PC-3 (cell line): Measurements from ENCODE around the gene PRKCE. TPM values are rescaled to one million over a fixed set of nuclear protein-coding genes. Genes with fewer than 3 reads are reported as not detected.

Source experiments
- ATAC-seq: fragments of 200-7000 bp; cut with Tn5 transposase; 2 replicates; pipeline ENCODE4 v1.9.1; 2020; ENCODE audit warnings: mild to moderate bottlenecking, moderate library complexity
- BruUV-seq: library from RNA; stranded (reverse); fragments of 400-500 nt; replicated peaks from 2 replicates; lab custom pipeline; 2021; lab: Mats Ljungman, UMichigan
- CTCF ChIA-PET: fragments of 300-600 bp; sonication (Branson Sonifier 250); formaldehyde crosslinking; loops from one replicate; lab custom pipeline; 2022; ENCODE audit warnings: antibody characterized with exemption; lab: Charles Lee
- POLR2A ChIA-PET: fragments of 300-600 bp; sonication (Branson Sonifier 250); formaldehyde crosslinking; loops from one replicate; lab custom pipeline; 2022; ENCODE audit warnings: antibody characterized with exemption; ENCODE audit not compliant: unreplicated experiment; lab: Charles Lee
- DNase-seq: peaks from one replicate; pipeline ENCODE4 v3.0.0-alpha.2; 2015
- H2AFZ ChIP-seq: fragments of 300-600 bp; sonication (generic); 2 replicates; pipeline ENCODE4 v1.6.0; 2016; ENCODE audit warnings: antibody characterized with exemption, low read length
- H3F3A ChIP-seq: fragments of 300-600 bp; sonication (generic); one replicate; pipeline ENCODE4 v1.6.0; 2017; ENCODE audit warnings: antibody characterized with exemption, low read length, control low read depth, mild to moderate bottlenecking; ENCODE audit not compliant: unreplicated experiment
- H3K27ac ChIP-seq: fragments of 300-600 bp; sonication (generic); 2 replicates; pipeline ENCODE4 v1.5.1; 2016; ENCODE audit warnings: mild to moderate bottlenecking, low read length
- H3K27me3 ChIP-seq: fragments of 300-600 bp; sonication (generic); 2 replicates; pipeline ENCODE4 v1.6.1; 2016; ENCODE audit warnings: low read length, mixed read lengths
- H3K36me3 ChIP-seq: fragments of 300-600 bp; sonication (generic); 2 replicates; pipeline ENCODE4 v1.6.1; 2016; ENCODE audit warnings: low read depth, mixed run types, low read length, mixed read lengths
- H3K4me1 ChIP-seq: fragments of 300-600 bp; sonication (generic); 2 replicates; pipeline ENCODE4 v1.5.1; 2016; ENCODE audit warnings: low read length; ENCODE audit not compliant: insufficient read depth
- H3K4me2 ChIP-seq: fragments of 300-600 bp; sonication (generic); 2 replicates; pipeline ENCODE4 v1.6.0; 2016; ENCODE audit warnings: low read length
- H3K4me3 ChIP-seq: fragments of 300-600 bp; sonication (generic); 2 replicates; pipeline ENCODE4 v1.5.1; 2016; ENCODE audit warnings: mild to moderate bottlenecking, low read length, mixed read lengths
- H3K79me2 ChIP-seq: fragments of 300-600 bp; sonication (generic); 2 replicates; pipeline ENCODE4 v1.6.1; 2017; ENCODE audit warnings: low read length, mixed read lengths
- H3K9ac ChIP-seq: fragments of 300-600 bp; sonication (generic); 2 replicates; pipeline ENCODE4 v1.6.0; 2016; ENCODE audit warnings: mild to moderate bottlenecking, low read length
- H3K9me2 ChIP-seq: fragments of 300-600 bp; sonication (generic); replicated peaks from 2 replicates; pipeline ENCODE4 v1.6.1; 2016; ENCODE audit warnings: mixed run types, low read length, mixed read lengths
- H3K9me3 ChIP-seq: fragments of 300-600 bp; sonication (generic); 2 replicates; pipeline ENCODE4 v1.6.1; 2016; ENCODE audit warnings: low read length, mixed read lengths
- H4K20me1 ChIP-seq: fragments of 300-600 bp; sonication (generic); 2 replicates; pipeline ENCODE4 v1.6.1; 2016; ENCODE audit warnings: low read length, mixed read lengths
- CTCF ChIP-seq: fragments of 300-600 bp; sonication (generic); conservative IDR thresholded peaks from 2 replicates; pipeline ENCODE4 v1.5.1; 2017; ENCODE audit warnings: antibody characterized with exemption, low read depth, mild to moderate bottlenecking, low read length
- EZH2 ChIP-seq: fragments of 300-600 bp; sonication (generic); IDR thresholded peaks from one replicate; pipeline ENCODE4 v1.6.1; 2017; ENCODE audit warnings: antibody characterized with exemption, mild to moderate bottlenecking, low read length; ENCODE audit not compliant: unreplicated experiment
- EZH2phosphoT487 ChIP-seq: fragments of 300-600 bp; sonication (generic); IDR thresholded peaks from 2 replicates; pipeline ENCODE4 v1.6.1; 2018; ENCODE audit warnings: mild to moderate bottlenecking, antibody characterized with exemption, low read length, borderline replicate concordance
- intact Hi-C: fragments of 100-400 bp; cut with micrococcal nuclease; formaldehyde crosslinking; loops from 2 replicates; pipeline ENCODE4 v1.9.0; 2023
- total RNA-seq: library from RNA; depleted of rRNA; stranded (reverse); fragments of >200 nt; gene quantifications from 2 replicates; pipeline ENCODE4 v1.2.3, GENCODE V29; 2014

Gene PRKCE
- total RNA-seq, 1 experiment from 2014 or later, result 7.0 TPM

GRCh38 chr2:46207591-46207990 lies 556.1 kb downstream of the PRKCE start:
- H3K36me3 ChIP-seq, result no peaks in the 10 kb centered on the region
- no peaks in the 10 kb centered on the region for H3F3A ChIP-seq
- H3K9me2 ChIP-seq, result no peaks in the 10 kb centered on the region
- no peaks in the 10 kb centered on the region for H3K9me3 ChIP-seq
- BruUV-seq, result no TSS peak
- no peak overlapping the region for H3K4me2 ChIP-seq
- H3K4me3 ChIP-seq, result no peak overlapping the region
- ChIA-PET POLR2A (no interaction called here), CTCF (no interaction called here)
- no peak for DNase-seq
- H3K4me1 ChIP-seq, result no peaks in the 10 kb centered on the region
- intact Hi-C loops, result no loop called here
- no peaks in the 10 kb centered on the region for H3K27me3 ChIP-seq
- H2AFZ ChIP-seq, result no peak overlapping the region
- no peak for ATAC-seq
- no peaks in the 10 kb centered on the region for H3K79me2 ChIP-seq
- H3K27ac ChIP-seq, result no peak overlapping the region
- no peaks in the 10 kb centered on the region for H4K20me1 ChIP-seq
- TF ChIP-seq EZH2phosphoT487 (no peak), CTCF (no peak), EZH2 (no peak)
- no peak overlapping the region for H3K9ac ChIP-seq

- ChIA-PET CTCF (no interaction called here), POLR2A (no interaction called here)
- H3F3A ChIP-seq, result no peaks in the 10 kb centered on the region
Observed at GRCh38 chr2:46208766-46209165, 557.3 kb downstream of the PRKCE start.

More at GRCh38 chr2:46208766-46209165, 557.3 kb downstream of the PRKCE start:
- Histone ChIP-seq H3K27ac (no peak overlapping the region), H3K4me1 (no peaks in the 10 kb centered on the region), H3K4me3 (no peak overlapping the region), H3K79me2 (no peaks in the 10 kb centered on the region), H3K9me2 (no peaks in the 10 kb centered on the region), H2AFZ (no peak overlapping the region), H4K20me1 (no peaks in the 10 kb centered on the region), H3K27me3 (no peaks in the 10 kb centered on the region), H3K9me3 (no peaks in the 10 kb centered on the region), H3K4me2 (no peak overlapping the region), H3K9ac (no peak overlapping the region), H3K36me3 (no peaks in the 10 kb centered on the region)
- no peak for ATAC-seq
- BruUV-seq, result no TSS peak
- DNase-seq, result no peak
- intact Hi-C loops, result no loop called here
- TF ChIP-seq CTCF (no peak), EZH2phosphoT487 (no peak), EZH2 (no peak)
